Stimulated activated CD4-positive, alpha-beta T cell treated with anti-CD3 and anti-CD28 coated beads, Interleukin-4, amount 100 ng/mL, for 24 hours (primary cell): ENCODE data around the gene CNTN5.

Source experiments
- DNase-seq: peaks from one replicate; pipeline ENCODE4 v3.0.0-alpha.2; 2020

CNTN5 gene

GRCh38 chr11:99973993-99974392 lies 953.2 kb downstream of the CNTN5 start:
- DNase-seq = no peak

GRCh38 chr11:99979042-99979441 lies 958.3 kb downstream of the CNTN5 start:
- DNase-seq = no peak

- no peak for DNase-seq
Measured at GRCh38 chr11:99987821-99988470, 967.2 kb downstream of the CNTN5 start.

- DNase-seq = no peak
Measured at GRCh38 chr11:99988471-99988837, 967.7 kb downstream of the CNTN5 start.

- DNase-seq = no peak
Measured at GRCh38 chr11:100003985-100004384, 983.2 kb downstream of the CNTN5 start.

- no peak for DNase-seq
Measured at GRCh38 chr11:100004541-100004940, 983.8 kb downstream of the CNTN5 start.

GRCh38 chr11:100008417-100008816 lies 987.7 kb downstream of the CNTN5 start:
- no peak for DNase-seq

GRCh38 chr11:100009728-100010127 lies 989.0 kb downstream of the CNTN5 start:
- no peak for DNase-seq

- no peak for DNase-seq
Measured at GRCh38 chr11:100010393-100010792, 989.6 kb downstream of the CNTN5 start.

- DNase-seq = no peak
Measured at GRCh38 chr11:100011697-100012096, 990.9 kb downstream of the CNTN5 start.

GRCh38 chr11:100013011-100013410 lies 992.3 kb downstream of the CNTN5 start:
- no peak for DNase-seq

- DNase-seq = no peak
Measured at GRCh38 chr11:100031973-100032372, 1011.2 kb downstream of the CNTN5 start.

- DNase-seq = no peak
Measured at GRCh38 chr11:100061006-100061405, 1040.3 kb downstream of the CNTN5 start.

- no peak for DNase-seq
Measured at GRCh38 chr11:100066399-100066798, 1045.7 kb downstream of the CNTN5 start.

- no peak for DNase-seq
Measured at GRCh38 chr11:100068116-100068515, 1047.4 kb downstream of the CNTN5 start.

GRCh38 chr11:100072131-100072530 lies 1051.4 kb downstream of the CNTN5 start:
- no peak for DNase-seq

GRCh38 chr11:100080381-100080780 lies 1059.6 kb downstream of the CNTN5 start:
- DNase-seq = no peak

GRCh38 chr11:100080821-100081220 lies 1060.1 kb downstream of the CNTN5 start:
- DNase-seq = no peak

GRCh38 chr11:100093698-100094097 lies 1072.9 kb downstream of the CNTN5 start:
- DNase-seq = no peak

GRCh38 chr11:100094121-100094865 lies 1073.5 kb downstream of the CNTN5 start:
- no peak for DNase-seq

GRCh38 chr11:100095809-100096208 lies 1075.1 kb downstream of the CNTN5 start:
- no peak for DNase-seq

- no peak for DNase-seq
Measured at GRCh38 chr11:100098560-100098959, 1077.8 kb downstream of the CNTN5 start.

- DNase-seq = no peak
Measured at GRCh38 chr11:100105255-100105981, 1084.7 kb downstream of the CNTN5 start.

GRCh38 chr11:100105982-100106358 lies 1085.2 kb downstream of the CNTN5 start:
- no peak for DNase-seq
